Hepatocyte (in vitro differentiated cells): ENCODE measurements around the gene PEX11A. TPM values are rescaled to one million over a fixed set of nuclear protein-coding genes. Genes with fewer than 3 reads are reported as not detected.

ENCODE experiments used
- DNase-seq: peaks from one replicate; pipeline ENCODE4 v3.0.0-alpha.2; 2016; ENCODE audit warnings: low spot score
- H2AFZ ChIP-seq: fragments of 200-600 bp; sonication (generic); 2 replicates; pipeline ENCODE4 v1.6.0; 2016; ENCODE audit warnings: antibody characterized with exemption, mild to moderate bottlenecking
- H3K27ac ChIP-seq: fragments of 200-600 bp; sonication (generic); 2 replicates; pipeline ENCODE4 v1.5.1; 2016; ENCODE audit warnings: mild to moderate bottlenecking
- H3K27me3 ChIP-seq: fragments of 200-600 bp; sonication (generic); 2 replicates; pipeline ENCODE4 v1.6.1; 2016
- H3K36me3 ChIP-seq: fragments of 200-600 bp; sonication (generic); replicated peaks from 2 replicates; pipeline ENCODE4 v1.5.1; 2016; ENCODE audit warnings: low read depth; ENCODE audit not compliant: insufficient read depth
- H3K4me1 ChIP-seq: fragments of 200-600 bp; sonication (generic); 2 replicates; pipeline ENCODE4 v1.5.1; 2016; ENCODE audit warnings: mild to moderate bottlenecking, moderate library complexity; ENCODE audit not compliant: insufficient read depth
- H3K4me2 ChIP-seq: fragments of 200-600 bp; sonication (generic); 2 replicates; pipeline ENCODE4 v1.6.0; 2016
- H3K4me3 ChIP-seq: fragments of 200-600 bp; sonication (generic); 2 replicates; pipeline ENCODE4 v1.5.1; 2016; ENCODE audit warnings: mild to moderate bottlenecking
- H3K79me2 ChIP-seq: fragments of 200-600 bp; sonication (generic); 2 replicates; pipeline ENCODE4 v1.6.0; 2017; ENCODE audit warnings: mild to moderate bottlenecking
- H3K9me2 ChIP-seq: fragments of 200-600 bp; sonication (generic); replicated peaks from 2 replicates; pipeline ENCODE4 v1.6.0; 2017; ENCODE audit warnings: mild to moderate bottlenecking; ENCODE audit not compliant: insufficient read depth
- H3K9me3 ChIP-seq: fragments of 200-600 bp; sonication (generic); 2 replicates; pipeline ENCODE4 v1.5.1; 2016; ENCODE audit warnings: low read depth, mild to moderate bottlenecking
- H4K20me1 ChIP-seq: fragments of 200-600 bp; sonication (generic); 2 replicates; pipeline ENCODE4 v1.6.0; 2016; ENCODE audit warnings: mild to moderate bottlenecking; ENCODE audit not compliant: insufficient read depth, poor library complexity, severe bottlenecking
- EZH2 ChIP-seq: fragments of 200-600 bp; sonication (generic); IDR thresholded peaks from 2 replicates; pipeline ENCODE4 v1.6.1; 2016; ENCODE audit warnings: antibody characterized with exemption, mild to moderate bottlenecking, borderline replicate concordance
- EZH2phosphoT487 ChIP-seq: fragments of 200-600 bp; sonication (generic); IDR thresholded peaks from one replicate; pipeline ENCODE4 v1.6.1; 2018; ENCODE audit warnings: antibody characterized with exemption, mild to moderate bottlenecking, low read depth, moderate library complexity; ENCODE audit not compliant: unreplicated experiment, severe bottlenecking
- WGBS: methylation state at CpG from one replicate; pipeline ENCODE4 v1.1.6; 2016; ENCODE audit warnings: low lambda C conversion rate; ENCODE audit errors: missing lambda C conversion rate; 5-methylcytosine and 5-hydroxymethylcytosine counted together
- polyA plus RNA-seq: library from polyadenylated mRNA; unstranded; fragments of >200 nt; fragmentation: Nextera tagmentation; extraction: Ambion mirVana; gene quantifications from 2 replicates; pipeline ENCODE4 v1.2.1, GENCODE V29; 2016
- total RNA-seq: library from RNA; depleted of rRNA; stranded (reverse); fragments of >200 nt; gene quantifications from 2 replicates; pipeline ENCODE4 v1.2.3, GENCODE V29; 2014
- TF ChIP-seq, protein P1 (sequence below): fragments of 200-600 bp; sonication (generic); IDR thresholded peaks from 2 replicates; pipeline ENCODE4 v1.5.1; 2016; ENCODE audit warnings: antibody characterized with exemption, mild to moderate bottlenecking; ENCODE audit not compliant: poor library complexity

PEX11A gene
- total and polyA plus RNA-seq, 2 experiments from 2014 or later = 10.0 to 10.7 TPM

DNA sequence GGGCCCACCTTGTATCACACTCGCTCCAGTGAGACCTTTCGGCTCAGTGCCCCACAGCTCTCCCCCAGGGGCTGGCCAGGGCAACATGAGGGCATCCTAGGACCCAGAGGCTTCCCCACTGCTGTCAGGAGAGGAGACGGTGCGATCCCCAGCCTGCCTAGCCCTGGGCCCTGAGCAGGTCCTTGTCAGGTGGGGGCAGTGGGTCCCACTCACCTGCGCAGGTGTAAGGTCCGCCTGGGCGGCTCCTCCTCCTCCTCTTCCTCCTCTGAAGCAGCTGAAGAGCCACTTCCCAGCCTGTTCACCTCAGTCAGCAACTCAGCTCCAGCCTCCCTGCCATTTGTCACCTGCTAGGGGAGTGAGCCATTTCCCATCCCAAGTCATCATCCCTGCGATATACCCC is 44.9 kb downstream of the PEX11A start:
- 96% methylated on average over 8 of the region's 8 CpGs for WGBS
- TF ChIP-seq, protein P1, sequence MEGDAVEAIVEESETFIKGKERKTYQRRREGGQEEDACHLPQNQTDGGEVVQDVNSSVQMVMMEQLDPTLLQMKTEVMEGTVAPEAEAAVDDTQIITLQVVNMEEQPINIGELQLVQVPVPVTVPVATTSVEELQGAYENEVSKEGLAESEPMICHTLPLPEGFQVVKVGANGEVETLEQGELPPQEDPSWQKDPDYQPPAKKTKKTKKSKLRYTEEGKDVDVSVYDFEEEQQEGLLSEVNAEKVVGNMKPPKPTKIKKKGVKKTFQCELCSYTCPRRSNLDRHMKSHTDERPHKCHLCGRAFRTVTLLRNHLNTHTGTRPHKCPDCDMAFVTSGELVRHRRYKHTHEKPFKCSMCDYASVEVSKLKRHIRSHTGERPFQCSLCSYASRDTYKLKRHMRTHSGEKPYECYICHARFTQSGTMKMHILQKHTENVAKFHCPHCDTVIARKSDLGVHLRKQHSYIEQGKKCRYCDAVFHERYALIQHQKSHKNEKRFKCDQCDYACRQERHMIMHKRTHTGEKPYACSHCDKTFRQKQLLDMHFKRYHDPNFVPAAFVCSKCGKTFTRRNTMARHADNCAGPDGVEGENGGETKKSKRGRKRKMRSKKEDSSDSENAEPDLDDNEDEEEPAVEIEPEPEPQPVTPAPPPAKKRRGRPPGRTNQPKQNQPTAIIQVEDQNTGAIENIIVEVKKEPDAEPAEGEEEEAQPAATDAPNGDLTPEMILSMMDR = no peak
- TF ChIP-seq EZH2 (no peak), EZH2phosphoT487 (no peak)
- Histone ChIP-seq H3K9me2 (no peaks in the 10 kb centered on the region), H3K9me3 (no peaks in the 10 kb centered on the region), H4K20me1 (no peaks in the 10 kb centered on the region), H3K27ac (no peak overlapping the region), H3K36me3 (no peaks in the 10 kb centered on the region), H3K4me3 (no peak overlapping the region), H3K27me3 (no peaks in the 10 kb centered on the region), H2AFZ (no peak overlapping the region), H3K79me2 (no peaks in the 10 kb centered on the region), H3K4me1 (no peaks in the 10 kb centered on the region), H3K4me2 (no peak overlapping the region)
- no peak for DNase-seq

DNA sequence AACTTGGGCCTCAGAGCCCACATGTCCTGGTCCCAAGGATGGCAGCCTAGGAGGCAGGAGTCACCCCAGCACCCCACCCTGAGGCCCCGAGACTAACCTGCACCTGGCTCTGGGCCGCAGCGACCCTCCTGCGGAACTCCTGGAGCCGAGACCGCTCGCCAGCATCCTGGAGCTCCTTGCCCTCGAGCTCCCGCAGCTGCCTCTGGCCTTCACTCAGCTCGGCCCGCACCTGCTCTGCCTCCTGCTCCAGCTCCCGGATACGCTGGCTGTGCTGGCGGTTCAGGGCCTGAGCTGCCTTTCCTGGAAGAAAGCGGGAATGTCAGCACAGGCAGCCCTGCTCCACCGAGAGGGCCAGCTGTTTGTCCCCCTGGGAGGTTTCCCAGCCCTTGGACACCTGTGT is 48.4 kb downstream of the PEX11A start:
- H2AFZ ChIP-seq = no peak overlapping the region
- no peaks in the 10 kb centered on the region for H4K20me1 ChIP-seq
- H3K79me2 ChIP-seq = no peaks in the 10 kb centered on the region
- H3K4me2 ChIP-seq = no peak overlapping the region
- H3K4me1 ChIP-seq = no peaks in the 10 kb centered on the region
- DNase-seq = no peak
- no peak overlapping the region for H3K27ac ChIP-seq
- H3K27me3 ChIP-seq = no peaks in the 10 kb centered on the region
- H3K9me3 ChIP-seq = no peaks in the 10 kb centered on the region
- WGBS = 98% methylated on average over 16 of the region's 16 CpGs
- no peaks in the 10 kb centered on the region for H3K9me2 ChIP-seq
- no peak overlapping the region for H3K4me3 ChIP-seq
- no peaks in the 10 kb centered on the region for H3K36me3 ChIP-seq
- TF ChIP-seq, protein P1 = no peak
- no peak for TF ChIP-seq EZH2phosphoT487
- no peak for TF ChIP-seq EZH2

DNA sequence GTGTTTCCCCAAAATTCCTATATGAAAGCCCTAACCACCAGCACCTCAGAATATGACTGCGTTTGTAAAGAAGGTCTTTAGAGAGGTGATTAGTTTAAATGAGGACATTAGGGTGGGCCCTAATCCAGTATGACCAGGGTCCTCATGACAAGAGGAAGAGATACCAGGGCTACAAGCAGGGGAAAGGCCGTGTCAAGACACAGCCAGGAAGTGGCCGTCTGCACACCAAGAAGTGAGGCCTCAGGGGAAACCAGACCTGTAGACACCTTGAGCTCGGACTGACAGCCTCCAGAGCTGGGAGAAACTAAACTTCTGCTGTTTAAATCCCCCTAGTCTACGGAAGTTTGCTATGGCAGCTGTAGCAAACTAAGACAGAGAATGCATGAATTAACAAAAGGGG is 49.5 kb downstream of the PEX11A start:
- Histone ChIP-seq H2AFZ (no peak overlapping the region), H3K9me2 (no peaks in the 10 kb centered on the region), H3K79me2 (no peaks in the 10 kb centered on the region), H3K4me2 (no peak overlapping the region), H3K4me1 (no peaks in the 10 kb centered on the region), H4K20me1 (no peaks in the 10 kb centered on the region), H3K9me3 (no peaks in the 10 kb centered on the region), H3K27ac (no peak overlapping the region), H3K27me3 (no peaks in the 10 kb centered on the region), H3K36me3 (no peaks in the 10 kb centered on the region), H3K4me3 (no peak overlapping the region)
- WGBS = 90% methylated on average over 5 of the region's 5 CpGs
- no peak for DNase-seq
- TF ChIP-seq EZH2 (no peak), EZH2phosphoT487 (no peak)
- TF ChIP-seq, protein P1 = no peak

DNA sequence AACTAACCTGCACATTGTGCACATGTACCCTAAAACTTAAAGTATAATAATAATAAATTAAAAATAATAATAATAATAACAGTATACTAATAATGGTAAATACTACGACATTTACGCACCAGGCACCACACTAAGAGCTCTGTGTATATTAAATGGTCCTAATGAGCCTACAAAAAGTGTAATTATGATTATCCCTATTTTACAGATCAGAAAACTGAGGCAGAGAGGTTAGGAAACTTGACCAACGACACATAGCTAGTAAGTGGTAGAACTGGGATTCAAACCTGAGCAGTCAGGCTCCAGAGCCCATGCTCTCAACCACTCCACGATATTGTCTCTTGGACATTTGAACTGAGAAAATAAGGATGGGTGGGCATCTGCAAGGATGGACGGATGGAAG is 50.3 kb downstream of the PEX11A start:
- no peaks in the 10 kb centered on the region for H4K20me1 ChIP-seq
- no peak overlapping the region for H3K4me3 ChIP-seq
- H3K27ac ChIP-seq = no peak overlapping the region
- no peaks in the 10 kb centered on the region for H3K36me3 ChIP-seq
- WGBS = 99% methylated on average over 5 of the region's 5 CpGs
- no peaks in the 10 kb centered on the region for H3K79me2 ChIP-seq
- H3K9me3 ChIP-seq = no peaks in the 10 kb centered on the region
- no peaks in the 10 kb centered on the region for H3K27me3 ChIP-seq
- H3K4me2 ChIP-seq = no peak overlapping the region
- no peaks in the 10 kb centered on the region for H3K4me1 ChIP-seq
- TF ChIP-seq EZH2phosphoT487 = no peak
- TF ChIP-seq, protein P1 = no peak
- TF ChIP-seq EZH2 = no peak
- DNase-seq = no peak
- no peaks in the 10 kb centered on the region for H3K9me2 ChIP-seq
- no peak overlapping the region for H2AFZ ChIP-seq
